Sigmoid colon (tissue), 7 donors: Measurements from ENCODE around the gene PTK7. TPM values are rescaled to one million over a fixed set of nuclear protein-coding genes. Genes with fewer than 3 reads are reported as not detected.

Experiments
- DNase-seq: peaks from one replicate; pipeline ENCODE4 v3.0.0-alpha.2; 2019
- H3K27ac ChIP-seq, 4 donors: fragments of 200-600 bp; sonication (generic); one replicate each; pipeline ENCODE4 v1.5.1; 2016 to 2019; ENCODE audit warnings: mild to moderate bottlenecking in 1 of 4
- H3K27me3 ChIP-seq, 3 donors: fragments of 200-600 bp; sonication (generic); one replicate each; pipeline ENCODE4 v1.5.1; 2019; ENCODE audit warnings: mild to moderate bottlenecking in 1 of 3
- H3K36me3 ChIP-seq, 4 donors: fragments of 200-600 bp; sonication (generic); one replicate each; pipeline ENCODE4 v1.5.1; 2016 to 2019
- H3K4me1 ChIP-seq, 4 donors: fragments of 200-600 bp; sonication (generic); one replicate each; pipeline ENCODE4 v1.5.1; 2017 to 2019
- H3K4me3 ChIP-seq, 4 donors: fragments of 200-600 bp; sonication (generic); one replicate each; pipeline ENCODE4 v1.5.1; 2017 to 2019; ENCODE audit warnings: mild to moderate bottlenecking in 2 of 4, moderate library complexity in 1 of 4
- H3K9me3 ChIP-seq, 4 donors: fragments of 200-600 bp in 3 of 4; sonication (generic) in 3 of 4; one replicate each; pipeline versions ENCODE4 v1.5.1 to v1.6.1; 2013 to 2019
- CTCF ChIP-seq, 4 experiments: fragments of 450-650 bp in 3 of 4; fragments of 200-600 bp in 1 of 4; IDR thresholded peaks; one replicate each; pipeline ENCODE4 v1.5.1; 2016 to 2019; ENCODE audit warnings: antibody characterized with exemption in 4 of 4, mild to moderate bottlenecking in 3 of 4, moderate library complexity in 2 of 4
- EP300 ChIP-seq, 4 donors: sonication (generic); formaldehyde crosslinking; IDR thresholded peaks; one replicate each; pipeline ENCODE4 v1.6.1; 2017; ENCODE audit warnings: antibody characterized with exemption in 4 of 4
- POLR2A ChIP-seq, 2 donors: fragments of 450-650 bp; IDR thresholded peaks; one replicate each; pipeline ENCODE4 v1.6.1; 2016; ENCODE audit warnings: antibody characterized with exemption in 2 of 2, mild to moderate bottlenecking in 2 of 2, moderate library complexity in 2 of 2
- POLR2AphosphoS5 ChIP-seq, 4 donors: sonication (generic); formaldehyde crosslinking; IDR thresholded peaks; one replicate each; pipeline ENCODE4 v1.6.1; 2017; ENCODE audit warnings: antibody characterized with exemption in 4 of 4
- WGBS, 2 donors: extraction: QIAGEN DNeasy Blood & Tissue Kit; methylation state at CpG; one replicate each; pipeline ENCODE4 v1.1.7; 2013; 5-methylcytosine and 5-hydroxymethylcytosine counted together
- intact Hi-C: fragments of 100-400 bp; cut with DNase I; formaldehyde crosslinking; loops from one replicate; pipeline ENCODE4 v1.15.1; 2023
- polyA plus RNA-seq, 3 donors: library from polyadenylated mRNA; stranded (reverse); fragments of 200-250 nt; gene quantifications; one replicate each; pipeline ENCODE4 v1.2.3, GENCODE V29; 2013
- total RNA-seq, 4 donors: library from RNA; depleted of rRNA; stranded (reverse); fragments of >200 nt; gene quantifications; one replicate each; pipeline ENCODE4 v1.1.0, GENCODE V29; 2016
- donor health status: healthy with polysubstance abuse.
- donor health status: Bipolar disorder and iron deficiency.
- donor health status: healthy.

Gene PTK7
- total and polyA plus RNA-seq, 7 donors: 1.2 to 15.6 (median 6.1) TPM

GRCh38 chr6:43186019-43186418 is 109.9 kb downstream of the PTK7 start:
- DNase-seq: peak; percentile 41
- WGBS, 2 donors: 97% methylated on average over 14 of the region's 14 CpGs

GRCh38 chr6:43186706-43187105 is 110.6 kb downstream of the PTK7 start:
- peak; percentile 30 for DNase-seq
- TF ChIP-seq CTCF (IDR thresholded peaks at IDR 0.05) (no peak), EP300 (IDR thresholded peaks at IDR 0.05) (no peak), POLR2AphosphoS5 (IDR thresholded peaks at IDR 0.05) (no peak)
- Histone ChIP-seq H3K27ac (no peak overlapping the region), H3K27me3 (no peaks in the 10 kb centered on the region), H3K4me3 (no peak overlapping the region), H3K36me3 (peaks cover 0 to 64% (median 20%) of the 10 kb centered on the region in 4 donors), H3K4me1 (peaks cover 0 to 22% (median 9%) of the 10 kb centered on the region in 4 donors), H3K9me3 (no peaks in the 10 kb centered on the region)
- 97 to 98% methylated on average over 4 of the region's 4 CpGs for WGBS, 2 donors
- intact Hi-C loops: no loop called here

More at GRCh38 chr6:43186019-43186418, 109.9 kb downstream of the PTK7 start:
- no peaks in the 10 kb centered on the region for H3K9me3 ChIP-seq
- no peaks in the 10 kb centered on the region for H3K27me3 ChIP-seq
- TF ChIP-seq EP300 (IDR thresholded peaks at IDR 0.05) (no peak), POLR2A (IDR thresholded peaks at IDR 0.05) (no peak), CTCF (IDR thresholded peaks at IDR 0.05) (no peak), POLR2AphosphoS5 (IDR thresholded peaks at IDR 0.05) (no peak)
- H3K36me3 ChIP-seq: peaks cover 0 to 63% (median 20%) of the 10 kb centered on the region in 4 donors
- H3K4me1 ChIP-seq: peaks cover 0 to 29% (median 14%) of the 10 kb centered on the region in 4 donors
- no peak overlapping the region for H3K27ac ChIP-seq
- no peak overlapping the region for H3K4me3 ChIP-seq
- intact Hi-C loops: no loop called here

DNA sequence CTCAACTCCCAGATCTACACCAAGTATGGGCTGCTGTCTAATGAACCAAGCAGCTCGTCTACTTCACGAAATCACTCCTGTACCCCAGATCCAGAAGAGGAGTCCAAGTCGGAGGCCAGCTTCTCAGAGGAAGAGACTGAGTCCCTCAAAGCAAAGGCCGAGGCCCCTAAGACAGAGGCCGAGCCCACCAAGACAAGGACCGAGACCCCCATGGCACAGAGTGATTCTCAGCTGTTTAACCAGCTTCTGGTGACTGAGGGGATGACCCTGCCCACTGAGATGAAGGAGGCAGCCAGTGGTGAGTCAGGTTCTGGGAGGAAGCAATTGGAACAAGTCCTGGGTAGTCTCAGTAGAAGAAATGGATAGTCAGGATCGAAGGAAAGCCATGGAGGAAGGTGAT is 111.7 kb downstream of the PTK7 start:
- intact Hi-C loops: no loop called here

GRCh38 chr6:43188426-43188825 is 112.3 kb downstream of the PTK7 start:
- H3K4me3 ChIP-seq: no peak overlapping the region
- no peak for DNase-seq
- H3K9me3 ChIP-seq: no peaks in the 10 kb centered on the region
- no peak overlapping the region for H3K27ac ChIP-seq
- TF ChIP-seq POLR2AphosphoS5 (IDR thresholded peaks at IDR 0.05) (no peak), POLR2A (IDR thresholded peaks at IDR 0.05) (no peak), CTCF (IDR thresholded peaks at IDR 0.05) (no peak), EP300 (IDR thresholded peaks at IDR 0.05) (no peak)
- intact Hi-C loops: no loop called here
- peaks cover 0 to 11% (median 1%) of the 10 kb centered on the region in 4 donors for H3K4me1 ChIP-seq
- WGBS, 2 donors: 95 to 96% methylated on average over 10 of the region's 10 CpGs
- H3K27me3 ChIP-seq: no peaks in the 10 kb centered on the region
- peaks cover 7 to 80% (median 25%) of the 10 kb centered on the region in 4 donors for H3K36me3 ChIP-seq

More for the DNA sequence above, 111.7 kb downstream of the PTK7 start:
- Histone ChIP-seq H3K9me3 (no peaks in the 10 kb centered on the region), H3K4me1 (peaks cover 0 to 17% (median 4%) of the 10 kb centered on the region in 4 donors), H3K27me3 (no peaks in the 10 kb centered on the region), H3K36me3 (peaks cover 4 to 74% (median 23%) of the 10 kb centered on the region in 4 donors), H3K27ac (no peak overlapping the region), H3K4me3 (no peak overlapping the region)
- 92 to 94% methylated on average over 7 of the region's 7 CpGs for WGBS, 2 donors
- DNase-seq: no peak
- TF ChIP-seq CTCF (IDR thresholded peaks at IDR 0.05) (no peak), POLR2AphosphoS5 (IDR thresholded peaks at IDR 0.05) (no peak), EP300 (IDR thresholded peaks at IDR 0.05) (no peak), POLR2A (IDR thresholded peaks at IDR 0.05) (no peak)

GRCh38 chr6:43189776-43190304 is 113.7 kb downstream of the PTK7 start:
- H3K27me3 ChIP-seq: no peaks in the 10 kb centered on the region
- no peak for TF ChIP-seq POLR2A (IDR thresholded peaks at IDR 0.05)
- TF ChIP-seq POLR2AphosphoS5 (IDR thresholded peaks at IDR 0.05): no peak
- TF ChIP-seq EP300 (IDR thresholded peaks at IDR 0.05): no peak
- TF ChIP-seq CTCF (IDR thresholded peaks at IDR 0.05): no peak
- no peaks in the 10 kb centered on the region for H3K9me3 ChIP-seq
- no peaks in the 10 kb centered on the region for H3K4me1 ChIP-seq
- intact Hi-C loops: no loop called here
- H3K27ac ChIP-seq: no peak overlapping the region
- H3K36me3 ChIP-seq: peaks cover 11 to 86% (median 34%) of the 10 kb centered on the region in 4 donors
- 90 to 92% methylated on average over 6 of the region's 6 CpGs for WGBS, 2 donors
- DNase-seq: no peak
- H3K4me3 ChIP-seq: no peak overlapping the region
